Embryonic facial prominence (tissue), 1 donor: ENCODE results near the gene FAM168A.

Source experiments
- DNase-seq: peaks from one replicate; pipeline ENCODE4 v3.0.0-alpha.2; 2016; ENCODE audit errors: extremely low spot score

Gene FAM168A, protein sequence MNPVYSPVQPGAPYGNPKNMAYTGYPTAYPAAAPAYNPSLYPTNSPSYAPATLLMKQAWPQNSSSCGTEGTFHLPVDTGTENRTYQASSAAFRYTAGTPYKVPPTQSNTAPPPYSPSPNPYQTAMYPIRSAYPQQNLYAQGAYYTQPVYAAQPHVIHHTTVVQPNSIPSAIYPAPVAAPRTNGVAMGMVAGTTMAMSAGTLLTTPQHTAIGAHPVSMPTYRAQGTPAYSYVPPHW

GRCh38 chr11:73597956-73598718, at the start of gene FAM168A:
TSS of gene FAM168A (minus strand) at chr11:73598112. CDS start at chr11:73468474, 129,638 bp downstream.
- peak; percentile 98 for DNase-seq

DNA sequence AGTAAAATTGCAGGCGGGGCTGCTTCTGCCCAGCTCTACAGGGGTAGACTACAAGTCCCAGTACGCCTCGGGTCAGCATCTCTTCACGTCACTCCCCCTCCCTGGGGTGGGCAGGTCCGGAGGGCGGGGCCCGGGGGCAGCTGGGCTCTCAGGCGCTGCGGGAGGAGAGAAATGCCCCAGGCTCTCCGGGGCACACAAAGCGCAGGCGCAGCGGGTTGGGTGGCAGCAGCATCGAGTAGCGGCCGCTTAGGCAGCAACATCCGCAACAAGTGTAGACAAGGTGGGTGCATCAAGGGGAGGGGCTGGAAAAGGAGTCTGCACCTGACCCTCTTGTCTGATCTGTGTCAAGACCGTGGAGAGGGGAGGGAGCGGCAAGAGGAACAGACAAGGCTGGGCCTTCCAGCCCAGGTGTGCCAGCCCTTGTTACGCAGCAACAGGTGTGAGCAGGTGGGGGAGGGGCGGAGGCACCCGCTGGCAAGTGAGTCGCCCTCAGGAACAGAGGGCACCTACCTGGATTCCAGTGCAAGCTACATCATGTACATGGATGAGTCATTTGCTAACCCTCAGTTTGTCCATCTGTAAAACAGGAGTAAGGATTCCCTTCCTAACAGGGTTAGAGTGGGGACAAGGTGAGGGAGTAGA, 49.7 kb upstream of the FAM168A start:
- DNase-seq, result no peak

DNA sequence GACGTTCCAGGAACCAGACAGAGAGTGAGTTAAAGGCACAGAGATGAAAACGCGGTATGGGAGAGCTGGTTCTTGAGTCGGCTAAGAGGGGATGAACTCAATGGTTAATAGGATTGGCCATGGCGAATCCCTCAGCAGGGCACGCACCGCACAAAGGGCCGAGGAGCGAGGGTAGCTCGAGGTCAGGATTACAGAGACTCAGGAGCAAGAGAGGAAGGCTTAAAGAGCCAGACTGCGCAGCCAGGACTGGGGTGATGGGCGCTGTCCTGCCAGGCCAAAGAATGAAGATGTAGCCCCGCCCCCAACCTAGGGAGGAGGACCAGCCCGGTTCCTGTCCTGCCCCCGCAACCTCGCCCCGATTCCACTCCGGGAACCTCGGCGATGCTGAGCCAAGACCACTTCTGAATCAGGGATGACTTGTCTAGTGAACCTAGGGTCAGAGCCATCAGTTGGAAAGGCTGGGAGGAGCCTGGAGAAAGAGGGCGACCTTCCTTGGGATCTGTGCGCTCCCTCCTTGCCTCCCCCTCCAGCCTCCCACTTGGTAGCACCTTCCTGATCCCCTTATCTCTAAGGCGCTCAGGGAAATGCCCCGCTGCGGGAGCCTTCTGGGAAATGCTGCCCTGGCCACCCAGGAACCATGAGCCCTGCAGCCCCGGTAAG, 48.2 kb upstream of the FAM168A start, which contains the start of gene PLEKHB1:
TSS of gene PLEKHB1 (plus strand) at position 610 of the 660 bp plus-strand sequence. CDS start at position 638, 28 bp downstream.
- no peak for DNase-seq

DNA sequence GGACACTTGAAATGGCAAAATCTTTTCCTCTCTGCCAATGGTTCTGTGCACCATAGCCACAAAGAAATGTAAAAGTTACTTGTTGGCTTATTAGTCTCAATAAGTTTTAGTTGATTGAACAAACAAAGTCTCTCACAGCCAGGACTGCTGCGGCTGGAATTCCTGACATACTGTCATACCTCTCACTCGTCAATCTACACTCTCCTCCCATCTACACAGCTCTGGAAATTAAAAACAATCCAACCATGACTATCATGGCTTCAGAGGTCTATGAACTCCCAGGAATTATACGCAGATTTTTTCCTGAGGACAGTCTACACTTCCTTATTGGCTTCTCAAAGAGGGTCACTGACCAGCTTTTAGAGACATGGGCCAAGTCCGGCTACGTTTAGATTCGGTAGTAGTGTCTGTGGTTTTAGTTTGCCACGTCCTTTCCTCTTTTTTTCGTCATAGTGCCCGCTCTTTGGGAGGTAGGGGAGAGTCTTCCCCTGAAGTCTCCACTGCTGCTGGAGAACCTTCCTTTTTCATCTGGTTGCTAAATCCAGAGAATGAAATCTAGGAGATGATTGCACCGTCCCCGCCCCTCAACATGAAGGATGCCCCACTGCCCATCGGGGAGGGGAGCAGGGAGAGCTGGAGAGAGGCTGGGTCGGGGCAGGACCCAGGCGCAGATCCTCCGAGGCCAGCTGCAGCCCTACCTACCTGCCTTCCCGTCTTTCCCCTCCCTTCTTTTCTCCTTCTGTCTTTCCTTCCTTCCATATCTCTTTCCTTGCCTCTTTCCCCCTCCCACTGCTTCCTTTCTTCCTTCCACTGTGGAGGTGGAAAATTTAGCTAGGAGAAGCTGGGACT, 47.4 kb upstream of the FAM168A start:
- DNase-seq, result no peak

DNA sequence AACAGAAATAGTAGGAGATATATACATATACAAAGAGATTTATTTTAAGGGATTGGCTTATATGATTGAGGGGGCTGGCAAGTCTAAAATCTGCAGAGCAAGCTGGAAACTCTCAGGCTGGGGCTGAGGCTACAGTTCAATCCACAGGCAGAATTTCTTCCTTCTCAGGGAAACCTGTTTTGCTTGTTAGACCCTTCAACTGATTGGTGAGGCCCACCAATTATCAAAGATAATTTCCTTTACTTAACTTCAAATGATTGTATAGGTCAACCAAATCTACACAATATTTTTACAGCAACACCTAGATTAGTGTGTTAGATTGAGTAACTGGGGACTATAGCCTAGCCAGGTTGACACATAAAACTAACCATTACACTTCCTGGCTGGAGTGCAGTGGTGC, 43.8 kb upstream of the FAM168A start:
- no peak for DNase-seq

GRCh38 chr11:73640592-73640991, 42.7 kb upstream of the FAM168A start:
- DNase-seq, result no peak

GRCh38 chr11:73637012-73637411, 39.1 kb upstream of the FAM168A start:
- no peak for DNase-seq

DNA sequence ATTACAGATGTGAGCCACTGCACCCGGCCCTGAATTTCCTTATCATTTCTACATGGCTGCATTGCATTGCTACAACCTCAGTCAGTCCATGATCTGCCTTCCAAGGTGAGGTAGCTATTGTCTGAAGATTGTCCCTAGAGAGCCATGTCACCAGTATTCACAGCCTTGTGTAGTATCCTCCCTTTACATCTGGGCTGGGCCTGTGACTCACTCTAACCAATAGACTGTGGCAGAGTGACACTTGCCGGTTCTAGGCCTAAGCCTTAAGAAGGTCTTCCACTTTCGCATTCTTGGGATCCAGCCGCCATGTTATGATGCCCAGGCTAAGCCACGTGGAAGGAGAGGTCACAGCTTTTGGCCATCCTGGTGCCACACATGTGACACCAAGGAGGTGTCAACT, 38.3 kb upstream of the FAM168A start:
- DNase-seq, result no peak

DNA sequence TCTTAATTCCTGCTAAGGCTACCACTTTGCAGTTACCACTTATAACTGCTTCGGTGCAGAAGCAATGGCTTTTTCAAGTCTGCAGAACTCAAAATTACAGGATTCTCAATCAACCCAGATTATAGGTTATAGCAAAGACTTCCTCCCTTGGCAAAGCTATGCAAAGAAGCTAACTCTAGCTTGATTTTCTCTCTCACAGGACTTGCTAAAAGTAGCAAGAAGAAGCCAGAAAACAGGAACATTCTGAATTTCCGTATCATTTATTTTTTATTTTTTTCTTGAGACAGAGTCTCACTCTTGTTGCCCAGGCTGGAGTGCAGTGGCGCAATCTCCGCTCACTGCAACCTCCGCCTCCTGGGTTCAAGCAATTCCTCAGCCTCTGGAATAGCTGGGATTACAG, 37.8 kb upstream of the FAM168A start:
- DNase-seq, result no peak

DNA sequence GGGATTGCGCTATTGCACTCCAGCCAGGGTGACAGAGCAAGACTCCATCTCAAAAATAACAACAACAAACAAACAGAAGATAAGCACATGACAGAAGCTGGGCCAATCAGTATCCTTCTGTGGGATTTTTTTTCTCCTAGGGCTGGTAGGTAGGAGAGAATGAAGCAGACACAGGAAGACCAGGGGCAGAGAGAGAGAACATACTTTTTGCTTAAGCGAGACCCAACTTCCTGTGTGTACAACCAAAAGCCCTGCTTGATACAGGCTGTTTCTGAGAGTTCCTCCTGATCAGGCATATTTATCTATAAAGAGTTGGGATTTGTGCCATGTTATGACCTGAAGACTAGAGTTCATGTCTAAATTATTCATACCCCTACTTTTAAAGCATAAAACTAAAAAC, 36.1 kb upstream of the FAM168A start:
- no peak for DNase-seq

DNA sequence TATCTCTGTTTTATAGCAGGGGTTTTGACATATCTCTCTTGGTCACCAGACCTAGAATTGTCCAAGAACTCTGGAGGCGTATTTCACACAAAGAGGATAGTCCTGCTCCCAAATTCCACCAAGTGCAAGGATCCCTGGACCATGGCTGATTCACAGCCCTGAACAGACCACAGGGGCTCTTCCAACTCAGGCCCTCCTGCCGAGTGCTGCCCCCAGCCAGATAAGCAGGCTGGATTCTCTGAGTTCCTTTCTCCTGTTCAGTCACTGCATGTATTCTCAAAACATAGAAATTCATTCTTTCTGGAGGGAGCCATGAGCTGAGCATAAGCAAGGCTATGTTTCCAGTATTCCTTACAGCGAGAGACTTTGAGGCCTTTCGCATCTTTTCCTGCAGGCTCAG, 35.1 kb upstream of the FAM168A start:
- no peak for DNase-seq

- no peak for DNase-seq
These were observed 32.0 kb upstream of the FAM168A start for GRCh38 chr11:73629907-73630306.

DNA sequence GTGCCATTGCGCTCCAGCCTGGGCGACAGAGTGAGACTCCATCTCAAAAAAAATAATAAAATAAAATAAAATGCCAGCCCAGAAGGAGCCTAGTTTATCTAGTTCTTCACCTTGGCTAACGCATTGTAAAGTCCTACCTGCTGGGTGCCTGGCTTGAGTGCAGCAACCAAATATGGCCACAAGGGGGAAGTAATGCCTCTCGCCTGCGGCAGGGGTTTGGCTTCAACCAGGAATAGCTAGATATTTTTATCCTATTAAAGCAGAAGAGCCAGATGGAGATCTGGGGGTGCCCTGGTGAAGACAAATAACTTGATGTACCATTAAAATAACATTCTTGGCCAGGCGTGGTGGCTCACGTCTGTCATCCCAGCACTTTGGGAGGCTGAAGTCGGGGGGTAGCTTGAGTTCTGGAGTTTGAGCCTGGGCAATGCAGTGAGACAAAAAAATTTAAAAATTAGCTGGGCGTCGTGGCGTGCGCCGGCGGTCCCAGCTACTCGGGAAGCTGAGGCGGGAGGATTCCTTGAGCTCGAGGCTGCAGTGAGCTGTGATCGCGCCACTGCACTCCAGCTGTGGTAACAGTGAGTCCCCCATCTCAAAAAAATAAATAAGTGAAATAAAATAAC, 27.9 kb upstream of the FAM168A start:
- peak; percentile 37 for DNase-seq

GRCh38 chr11:73623686-73624085, 25.8 kb upstream of the FAM168A start:
- DNase-seq, result no peak

GRCh38 chr11:73622926-73623593, 25.1 kb upstream of the FAM168A start:
- DNase-seq, result no peak

- DNase-seq, result no peak
These were observed 16.7 kb upstream of the FAM168A start for GRCh38 chr11:73614591-73614990.

DNA sequence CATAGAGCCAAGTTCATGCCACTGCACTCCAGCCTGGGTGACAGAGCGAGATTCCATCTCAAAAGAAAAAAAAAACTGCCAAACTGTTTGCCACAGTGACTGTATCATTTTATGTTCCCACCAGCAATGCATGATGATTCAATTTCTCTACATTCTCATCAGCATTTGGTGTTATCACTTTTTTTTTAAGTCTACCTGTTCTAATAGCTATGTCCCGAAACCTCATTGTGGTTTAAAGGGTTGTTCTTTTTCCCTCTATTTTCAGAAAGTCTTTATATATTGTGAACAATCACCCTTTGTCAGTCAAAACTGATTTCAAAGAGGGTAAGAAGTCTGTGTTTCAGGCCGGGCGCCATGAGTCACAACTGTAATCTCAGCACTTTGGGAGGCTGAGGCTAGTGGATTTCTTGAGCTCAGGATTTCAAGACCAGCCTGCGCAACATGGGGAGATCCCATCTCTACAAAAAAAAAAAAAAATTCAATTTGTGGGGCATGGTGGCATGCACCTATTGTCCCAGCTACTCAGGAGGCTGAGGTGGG, 14.8 kb upstream of the FAM168A start:
- DNase-seq, result no peak

- DNase-seq, result no peak
These were observed 937 bp upstream of the FAM168A start for GRCh38 chr11:73598719-73599379.

DNA sequence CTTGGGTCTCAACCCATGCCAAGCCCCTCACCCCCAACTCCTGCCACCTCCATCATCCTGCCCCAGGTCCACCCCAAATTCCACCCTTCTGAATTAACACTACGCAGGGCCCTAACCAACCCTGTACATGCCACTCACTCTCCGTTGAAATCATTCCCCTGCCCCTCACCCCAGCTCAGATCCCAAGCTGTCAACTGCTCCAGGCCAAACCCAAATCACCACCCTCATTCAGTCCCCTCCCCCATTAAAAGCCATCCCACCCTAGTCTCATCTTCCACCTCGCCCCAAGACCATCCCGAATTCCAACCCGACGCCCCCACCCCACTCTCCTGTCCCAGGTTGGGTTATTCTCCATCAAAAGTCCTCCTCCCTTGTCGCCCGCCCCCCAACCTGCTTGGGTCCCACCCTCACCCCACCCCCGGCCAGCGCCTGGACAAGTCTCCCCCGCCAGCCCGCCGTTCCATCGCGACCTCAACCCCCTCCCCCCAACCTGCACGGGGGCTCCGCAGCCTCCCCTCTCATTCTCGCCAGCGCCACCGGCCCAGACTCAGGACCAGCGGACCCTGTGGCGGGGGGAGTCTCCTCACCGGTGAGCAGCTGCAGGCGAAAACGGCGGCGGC, 466 bp downstream of the FAM168A start:
- no peak for DNase-seq
